Activated T-cell treated with anti-CD3 and anti-CD28 coated beads, Interleukin-2, amount 50 U/mL, for 72 hours (primary cell): Measurements from ENCODE around the gene FRMD8. TPM values are rescaled to one million over a fixed set of nuclear protein-coding genes. Genes with fewer than 3 reads are reported as not detected.

Experiments used
- ATAC-seq, 2 donors: fragments of 150-1000 bp; cut with Tn5 transposase; replicated peaks in 1 of 2; 2 replicates each; pipeline ENCODE4 v1.10.0; 2021; ENCODE audit warnings: moderate library complexity in 2 of 2, mild to moderate bottlenecking in 1 of 2
- DNase-seq, 2 donors: peaks; one replicate each; pipeline ENCODE4 v3.0.0; 2021 to 2022; ENCODE audit warnings: mixed read lengths in 1 of 2
- H3K27ac Mint-ChIP-seq: one replicate; pipeline ENCODE4 v1.8.0; 2022; ENCODE audit warnings: mild to moderate bottlenecking, moderate library complexity, mixed read lengths
- H3K27me3 Mint-ChIP-seq: one replicate; pipeline ENCODE4 v1.8.0; 2022; ENCODE audit warnings: low read depth, mixed read lengths
- H3K36me3 Mint-ChIP-seq, 2 donors: one replicate each; pipeline ENCODE4 v1.8.0; 2022; ENCODE audit warnings: mixed read lengths in 2 of 2, mild to moderate bottlenecking in 1 of 2; ENCODE audit not compliant: insufficient read depth in 2 of 2
- H3K4me1 Mint-ChIP-seq: one replicate; pipeline ENCODE4 v1.8.0; 2022; ENCODE audit warnings: low read depth, mixed read lengths
- H3K4me3 Mint-ChIP-seq, 2 donors: one replicate each; pipeline ENCODE4 v1.8.0; 2022; ENCODE audit warnings: mild to moderate bottlenecking in 2 of 2, mixed read lengths in 2 of 2, moderate library complexity in 2 of 2
- H3K9me3 Mint-ChIP-seq, 2 donors: one replicate each; pipeline ENCODE4 v1.8.0; 2022; ENCODE audit warnings: mixed read lengths in 2 of 2
- total RNA-seq, 2 donors: library from RNA; stranded (reverse); gene quantifications; one replicate each; pipeline ENCODE4 v1.2.3, GENCODE V29; 2022

Gene FRMD8
- total RNA-seq, 2 donors from 2014 or later = 43.5 to 47.2 TPM

GRCh38 chr11:65356394-65356972, 30.0 kb upstream of the FRMD8 start:
- Mint-ChIP-seq H3K4me3 (peak overlapping the region; percentile 92 to 93), H3K4me1 (peaks cover 7% of the 10 kb centered on the region), H3K27me3 (no peaks in the 10 kb centered on the region), H3K36me3 (peaks cover 0 to 3% of the 10 kb centered on the region in 2 donors), H3K27ac (no peak overlapping the region), H3K9me3 (no peaks in the 10 kb centered on the region)
- no peak for ATAC-seq
- no peak for DNase-seq

DNA sequence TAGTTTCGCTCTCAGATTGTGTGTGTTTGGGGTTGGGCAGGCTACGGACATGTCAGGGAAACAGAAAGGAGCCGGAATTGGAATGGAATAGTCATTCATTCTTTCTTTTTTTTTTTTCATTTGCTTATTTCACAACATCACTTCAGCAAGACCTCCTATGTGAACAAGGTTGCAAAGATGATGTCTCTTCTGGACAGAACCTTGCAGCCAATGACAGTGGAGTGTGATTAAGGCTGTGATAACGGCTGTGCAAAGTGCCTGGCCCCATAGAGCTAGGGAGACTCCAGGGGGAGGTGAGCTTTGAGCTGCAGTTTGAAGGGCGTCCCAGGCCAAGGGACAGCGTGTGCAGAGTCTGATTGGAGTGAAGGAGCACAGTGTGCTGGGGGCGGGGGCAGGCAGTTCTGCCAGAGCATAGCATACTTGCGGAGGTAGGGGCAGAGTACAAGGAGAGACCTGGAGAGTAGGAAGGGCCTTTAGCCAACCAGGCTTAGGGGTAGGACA, 28.5 kb upstream of the FRMD8 start:
- no peaks in the 10 kb centered on the region for H3K9me3 Mint-ChIP-seq
- peaks cover 0 to 1% of the 10 kb centered on the region in 2 donors for H3K36me3 Mint-ChIP-seq
- H3K4me3 Mint-ChIP-seq = no peak overlapping the region
- H3K27me3 Mint-ChIP-seq = no peaks in the 10 kb centered on the region
- no peak overlapping the region for H3K27ac Mint-ChIP-seq
- DNase-seq (no peak), ATAC-seq (no peak)
- peaks cover 20% of the 10 kb centered on the region for H3K4me1 Mint-ChIP-seq

- DNase-seq (peak; percentile 19 to 30), ATAC-seq (peak; percentile 81 to 85)
- no peak overlapping the region for H3K27ac Mint-ChIP-seq
- H3K4me3 Mint-ChIP-seq = peak overlapping the region; percentile 33 to 73
- no peaks in the 10 kb centered on the region for H3K27me3 Mint-ChIP-seq
- no peaks in the 10 kb centered on the region for H3K36me3 Mint-ChIP-seq
- H3K4me1 Mint-ChIP-seq = peaks cover 25% of the 10 kb centered on the region
- no peaks in the 10 kb centered on the region for H3K9me3 Mint-ChIP-seq
These were observed 24.0 kb upstream of the FRMD8 start for GRCh38 chr11:65362320-65362931.

GRCh38 chr11:65362966-65363365, 23.5 kb upstream of the FRMD8 start:
- H3K4me1 Mint-ChIP-seq = peaks cover 25% of the 10 kb centered on the region
- DNase-seq = no peak
- H3K27me3 Mint-ChIP-seq = no peaks in the 10 kb centered on the region
- no peaks in the 10 kb centered on the region for H3K9me3 Mint-ChIP-seq
- peak overlapping the region in 1 of 2 donors; percentile 73 for H3K4me3 Mint-ChIP-seq
- ATAC-seq = peak in 1 of 2 donors; percentile 23
- H3K36me3 Mint-ChIP-seq = no peaks in the 10 kb centered on the region
- H3K27ac Mint-ChIP-seq = no peak overlapping the region

DNA sequence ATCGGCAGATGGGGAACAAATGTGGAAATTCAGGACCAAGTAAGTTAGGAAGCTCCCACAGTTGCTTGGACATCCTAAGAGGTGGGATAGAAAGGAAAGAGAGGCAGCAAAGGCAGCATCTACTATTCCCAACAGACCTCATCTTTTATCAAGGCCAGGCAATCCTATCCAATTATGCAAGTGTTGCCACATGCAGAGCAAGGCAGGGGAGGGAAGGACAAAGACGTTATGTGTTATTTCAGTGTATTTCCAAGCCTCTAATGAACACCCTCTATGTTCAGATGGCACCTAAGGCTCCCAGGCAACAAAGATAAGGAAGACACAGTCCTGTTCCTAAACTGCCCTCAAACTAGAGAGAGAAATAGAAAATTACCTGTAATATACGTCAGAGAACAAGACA, 22.7 kb upstream of the FRMD8 start:
- H3K27ac Mint-ChIP-seq = no peak overlapping the region
- peaks cover 25% of the 10 kb centered on the region for H3K4me1 Mint-ChIP-seq
- no peaks in the 10 kb centered on the region for H3K9me3 Mint-ChIP-seq
- no peak for DNase-seq
- no peak overlapping the region for H3K4me3 Mint-ChIP-seq
- H3K36me3 Mint-ChIP-seq = no peaks in the 10 kb centered on the region
- no peaks in the 10 kb centered on the region for H3K27me3 Mint-ChIP-seq
- ATAC-seq = no peak

DNA sequence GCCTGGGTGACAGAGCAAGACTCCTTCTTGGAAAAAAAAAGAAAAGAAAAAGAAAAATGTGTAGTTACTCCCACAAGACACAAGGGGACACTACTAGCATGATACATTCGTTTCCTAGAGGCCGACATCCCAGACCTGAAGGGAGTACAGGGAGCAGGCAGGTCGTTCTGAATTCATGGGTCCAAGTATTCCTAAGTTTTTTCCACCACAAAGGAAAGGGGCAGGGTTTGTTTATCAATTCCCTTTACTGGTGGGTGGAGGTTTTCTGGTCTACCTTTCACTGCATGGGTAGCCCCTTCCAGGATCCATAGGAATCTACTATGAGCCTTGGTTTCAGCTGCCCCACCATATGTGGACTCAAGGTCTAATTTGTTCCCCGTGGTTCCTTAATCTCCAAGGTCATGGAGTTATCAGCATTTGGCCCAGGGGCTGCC, 20.1 kb upstream of the FRMD8 start:
- no peaks in the 10 kb centered on the region for H3K27me3 Mint-ChIP-seq
- no peak overlapping the region for H3K4me3 Mint-ChIP-seq
- no peaks in the 10 kb centered on the region for H3K9me3 Mint-ChIP-seq
- H3K36me3 Mint-ChIP-seq = no peaks in the 10 kb centered on the region
- ATAC-seq (peak; percentile 55 to 64), DNase-seq (peak in 1 of 2 donors; percentile 32)
- H3K27ac Mint-ChIP-seq = no peak overlapping the region
- peaks cover 25% of the 10 kb centered on the region for H3K4me1 Mint-ChIP-seq

DNA sequence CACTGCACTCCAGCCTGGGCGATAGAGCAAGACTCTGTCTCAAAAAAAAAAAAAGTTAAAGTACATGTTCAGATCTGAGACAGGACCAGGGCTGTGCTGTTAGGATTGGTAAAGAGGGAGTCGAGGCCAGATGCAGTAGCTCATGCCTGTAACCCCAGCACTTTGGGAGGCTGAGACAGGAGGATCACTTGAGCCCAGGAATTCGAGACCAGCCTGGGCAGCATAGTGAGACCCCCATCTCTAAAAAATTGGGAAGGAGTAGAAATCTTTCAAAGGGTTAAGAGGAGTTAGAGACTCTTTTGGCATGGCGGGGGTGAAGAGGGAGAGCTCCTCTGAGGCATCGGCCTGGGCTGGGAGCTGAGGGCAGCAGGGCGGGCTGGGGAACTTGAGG, 15.8 kb upstream of the FRMD8 start:
- Mint-ChIP-seq H3K36me3 (no peaks in the 10 kb centered on the region), H3K27me3 (no peaks in the 10 kb centered on the region), H3K4me3 (no peak overlapping the region), H3K4me1 (peaks cover 11% of the 10 kb centered on the region), H3K9me3 (no peaks in the 10 kb centered on the region), H3K27ac (no peak overlapping the region)
- DNase-seq (no peak), ATAC-seq (no peak)

DNA sequence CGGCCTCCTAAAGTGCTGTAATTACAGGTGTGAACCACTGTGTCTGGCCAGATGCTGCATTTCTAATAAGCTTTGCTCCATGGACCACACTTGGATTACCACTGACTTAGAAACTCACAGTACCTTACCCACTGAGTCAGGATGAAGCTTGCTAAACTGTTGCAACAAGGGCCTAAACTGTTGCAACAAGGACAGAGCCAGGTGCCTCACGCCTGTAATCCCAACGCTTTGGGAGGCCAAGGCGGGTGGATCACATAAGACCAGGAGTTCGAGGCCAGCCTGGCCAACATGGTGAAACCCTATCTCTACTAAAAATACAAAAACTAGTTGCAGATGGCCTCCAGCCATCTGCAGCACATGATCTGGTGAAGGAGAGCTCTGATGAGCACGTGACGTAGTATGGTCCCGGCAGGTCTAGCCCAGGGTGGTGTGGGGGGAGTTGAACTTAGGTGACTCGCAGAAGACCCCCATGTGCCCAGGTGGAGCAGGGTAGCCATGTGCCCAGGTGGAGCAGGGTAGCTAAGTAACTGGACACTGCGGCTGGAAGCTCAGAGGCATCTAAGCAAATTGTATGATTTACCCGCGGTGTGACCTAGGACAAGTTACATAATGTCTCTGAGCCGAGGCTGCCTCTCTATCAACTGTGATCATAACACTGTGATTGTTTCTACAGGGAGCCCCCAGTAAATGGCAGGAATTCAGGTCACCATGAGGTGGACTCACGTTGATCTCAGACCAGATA, 12.4 kb upstream of the FRMD8 start:
- Mint-ChIP-seq H3K27ac (no peak overlapping the region), H3K27me3 (no peaks in the 10 kb centered on the region), H3K36me3 (no peaks in the 10 kb centered on the region), H3K9me3 (no peaks in the 10 kb centered on the region), H3K4me1 (no peaks in the 10 kb centered on the region), H3K4me3 (no peak overlapping the region)
- no peak for ATAC-seq
- no peak for DNase-seq

- no peak overlapping the region for H3K4me3 Mint-ChIP-seq
- no peaks in the 10 kb centered on the region for H3K27me3 Mint-ChIP-seq
- no peak overlapping the region for H3K27ac Mint-ChIP-seq
- H3K36me3 Mint-ChIP-seq = no peaks in the 10 kb centered on the region
- ATAC-seq (no peak), DNase-seq (no peak)
- H3K9me3 Mint-ChIP-seq = no peaks in the 10 kb centered on the region
- H3K4me1 Mint-ChIP-seq = no peaks in the 10 kb centered on the region
These were observed 11.4 kb upstream of the FRMD8 start for GRCh38 chr11:65375012-65375411.

GRCh38 chr11:65376138-65376713, 10.2 kb upstream of the FRMD8 start:
- Mint-ChIP-seq H3K4me1 (peaks cover 8% of the 10 kb centered on the region), H3K27ac (no peak overlapping the region), H3K27me3 (no peaks in the 10 kb centered on the region), H3K4me3 (no peak overlapping the region), H3K9me3 (no peaks in the 10 kb centered on the region), H3K36me3 (no peaks in the 10 kb centered on the region)
- no peak for DNase-seq
- ATAC-seq = no peak

- no peaks in the 10 kb centered on the region for H3K9me3 Mint-ChIP-seq
- DNase-seq = no peak
- no peaks in the 10 kb centered on the region for H3K36me3 Mint-ChIP-seq
- no peak for ATAC-seq
- no peak overlapping the region for H3K4me3 Mint-ChIP-seq
- H3K27ac Mint-ChIP-seq = no peak overlapping the region
- H3K4me1 Mint-ChIP-seq = peaks cover 16% of the 10 kb centered on the region
- no peaks in the 10 kb centered on the region for H3K27me3 Mint-ChIP-seq
These were observed 9.4 kb upstream of the FRMD8 start for GRCh38 chr11:65377036-65377435.

GRCh38 chr11:65377777-65378176, 8.7 kb upstream of the FRMD8 start:
- ATAC-seq = no peak
- peaks cover 21% of the 10 kb centered on the region for H3K4me1 Mint-ChIP-seq
- H3K36me3 Mint-ChIP-seq = no peaks in the 10 kb centered on the region
- no peaks in the 10 kb centered on the region for H3K9me3 Mint-ChIP-seq
- H3K27me3 Mint-ChIP-seq = no peaks in the 10 kb centered on the region
- no peak for DNase-seq
- no peak overlapping the region for H3K4me3 Mint-ChIP-seq
- H3K27ac Mint-ChIP-seq = no peak overlapping the region

- H3K4me1 Mint-ChIP-seq = peaks cover 27% of the 10 kb centered on the region
- H3K4me3 Mint-ChIP-seq = no peak overlapping the region
- H3K27me3 Mint-ChIP-seq = no peaks in the 10 kb centered on the region
- no peaks in the 10 kb centered on the region for H3K9me3 Mint-ChIP-seq
- H3K27ac Mint-ChIP-seq = peak overlapping the region; percentile 50
- DNase-seq (no peak), ATAC-seq (no peak)
- H3K36me3 Mint-ChIP-seq = no peaks in the 10 kb centered on the region
These were observed 8.1 kb upstream of the FRMD8 start for GRCh38 chr11:65378208-65378927.
